ENCODE results near the gene SLC7A6. TPM values are rescaled to one million over a fixed set of nuclear protein-coding genes. Genes with fewer than 3 reads are reported as not detected.

SLC7A6 gene
- total RNA-seq, 1 donor from 2014 or later, result 54.1 TPM

DNA sequence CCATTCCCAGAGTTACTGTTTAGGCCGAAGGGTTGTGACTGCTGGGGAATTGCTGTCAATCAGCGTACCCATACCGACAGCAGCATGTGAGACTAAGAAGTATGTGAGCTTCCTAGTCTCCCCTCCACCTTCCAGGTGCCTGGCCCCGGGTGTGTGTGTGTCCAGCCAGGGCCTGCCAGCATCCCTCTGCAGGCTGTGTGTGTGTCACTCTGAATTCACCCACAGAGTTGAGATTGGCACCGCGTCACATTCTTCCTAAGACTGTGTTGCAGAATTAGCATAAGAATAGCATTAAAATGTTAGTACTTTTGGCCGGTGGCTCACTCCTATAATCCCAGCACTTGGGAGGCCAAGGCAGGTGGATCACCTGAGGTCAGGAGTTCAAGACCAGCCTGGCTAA lies 78.3 kb downstream of the SLC7A6 start:
- H3K27ac Mint-ChIP-seq, result no peak overlapping the region
- intact Hi-C loops (cut with micrococcal nuclease), result no loop called here
- no peak for DNase-seq
- no peaks in the 10 kb centered on the region for H3K27me3 Mint-ChIP-seq
- TF ChIP-seq, protein P1, sequence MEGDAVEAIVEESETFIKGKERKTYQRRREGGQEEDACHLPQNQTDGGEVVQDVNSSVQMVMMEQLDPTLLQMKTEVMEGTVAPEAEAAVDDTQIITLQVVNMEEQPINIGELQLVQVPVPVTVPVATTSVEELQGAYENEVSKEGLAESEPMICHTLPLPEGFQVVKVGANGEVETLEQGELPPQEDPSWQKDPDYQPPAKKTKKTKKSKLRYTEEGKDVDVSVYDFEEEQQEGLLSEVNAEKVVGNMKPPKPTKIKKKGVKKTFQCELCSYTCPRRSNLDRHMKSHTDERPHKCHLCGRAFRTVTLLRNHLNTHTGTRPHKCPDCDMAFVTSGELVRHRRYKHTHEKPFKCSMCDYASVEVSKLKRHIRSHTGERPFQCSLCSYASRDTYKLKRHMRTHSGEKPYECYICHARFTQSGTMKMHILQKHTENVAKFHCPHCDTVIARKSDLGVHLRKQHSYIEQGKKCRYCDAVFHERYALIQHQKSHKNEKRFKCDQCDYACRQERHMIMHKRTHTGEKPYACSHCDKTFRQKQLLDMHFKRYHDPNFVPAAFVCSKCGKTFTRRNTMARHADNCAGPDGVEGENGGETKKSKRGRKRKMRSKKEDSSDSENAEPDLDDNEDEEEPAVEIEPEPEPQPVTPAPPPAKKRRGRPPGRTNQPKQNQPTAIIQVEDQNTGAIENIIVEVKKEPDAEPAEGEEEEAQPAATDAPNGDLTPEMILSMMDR (IDR thresholded peaks at IDR 0.05), result no peak
- no peaks in the 10 kb centered on the region for H3K9me3 Mint-ChIP-seq
- no peaks in the 10 kb centered on the region for H3K4me1 Mint-ChIP-seq
- H3K36me3 Mint-ChIP-seq (ENCODE audit: low read depth), result peaks cover 85% of the 10 kb centered on the region
- POLR2A ChIA-PET, result no interaction called here
- no peak overlapping the region for H3K4me3 Mint-ChIP-seq
- no peak for ATAC-seq (ENCODE audit: low read depth)
- CTCF ChIA-PET, result no interaction called here

DNA sequence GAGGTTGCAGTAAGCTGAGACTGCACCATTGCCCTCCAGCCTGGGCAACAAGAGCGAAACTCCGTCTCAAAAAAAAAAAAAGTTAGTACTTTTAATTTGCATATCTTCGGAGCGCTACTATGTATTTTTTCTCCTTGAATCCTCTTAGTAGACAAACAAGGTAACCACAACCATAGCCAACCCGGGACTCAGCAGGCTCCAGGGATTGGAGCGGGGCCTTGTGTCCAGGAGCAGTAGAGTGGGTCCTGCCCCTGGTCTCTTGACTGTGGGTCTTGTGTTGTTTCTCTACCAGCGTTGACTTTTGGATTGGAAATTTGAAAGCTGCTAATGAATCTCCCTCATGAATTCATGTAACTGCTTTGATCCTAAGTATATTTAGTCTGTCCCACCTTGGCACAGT lies 78.8 kb downstream of the SLC7A6 start:
- H3K4me1 Mint-ChIP-seq, result no peaks in the 10 kb centered on the region
- intact Hi-C loops (cut with micrococcal nuclease), result no loop called here
- peaks cover 85% of the 10 kb centered on the region for H3K36me3 Mint-ChIP-seq (ENCODE audit: low read depth)
- H3K27ac Mint-ChIP-seq, result no peak overlapping the region
- CTCF ChIA-PET, result no interaction called here
- TF ChIP-seq, protein P1 (IDR thresholded peaks at IDR 0.05), result no peak
- DNase-seq (no peak), ATAC-seq (ENCODE audit: low read depth) (no peak)
- H3K27me3 Mint-ChIP-seq, result no peaks in the 10 kb centered on the region
- no peak overlapping the region for H3K4me3 Mint-ChIP-seq
- no peaks in the 10 kb centered on the region for H3K9me3 Mint-ChIP-seq
- POLR2A ChIA-PET, result no interaction called here

DNA sequence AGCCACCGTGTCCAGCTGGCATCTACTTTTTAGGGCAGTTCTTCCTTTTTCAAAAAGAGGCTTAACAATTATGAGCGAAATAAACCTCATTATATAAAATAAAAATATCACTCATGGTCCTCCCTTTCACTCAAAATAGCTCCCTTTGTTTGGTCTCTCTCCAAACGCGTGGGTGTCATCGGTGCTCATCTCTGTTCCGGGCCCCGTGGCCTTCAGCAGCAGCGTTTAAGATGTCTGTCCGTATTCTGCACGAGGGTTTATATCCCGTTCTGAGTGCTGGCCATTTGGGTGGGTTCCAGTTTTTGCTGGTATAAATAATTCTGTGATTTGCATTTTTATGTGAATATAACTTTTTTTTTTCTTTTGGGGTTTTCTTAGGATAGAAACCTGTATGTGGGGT lies 79.9 kb downstream of the SLC7A6 start:
- CTCF ChIA-PET, result interaction anchor here (1.8 kb wide), 1 partner anchor 83 kb away, joined by 5 read pairs; no protein-coding TSS in a partner anchor
- Mint-ChIP-seq H3K4me3 (no peak overlapping the region), H3K9me3 (no peaks in the 10 kb centered on the region), H3K36me3 (ENCODE audit: low read depth) (peaks cover 84% of the 10 kb centered on the region), H3K4me1 (no peaks in the 10 kb centered on the region), H3K27ac (no peak overlapping the region), H3K27me3 (no peaks in the 10 kb centered on the region)
- TF ChIP-seq, protein P1 (IDR thresholded peaks at IDR 0.05), result no peak
- no peak for DNase-seq
- no peak for ATAC-seq (ENCODE audit: low read depth)
- intact Hi-C loops (cut with micrococcal nuclease), result no loop called here
- POLR2A ChIA-PET, result no interaction called here

DNA sequence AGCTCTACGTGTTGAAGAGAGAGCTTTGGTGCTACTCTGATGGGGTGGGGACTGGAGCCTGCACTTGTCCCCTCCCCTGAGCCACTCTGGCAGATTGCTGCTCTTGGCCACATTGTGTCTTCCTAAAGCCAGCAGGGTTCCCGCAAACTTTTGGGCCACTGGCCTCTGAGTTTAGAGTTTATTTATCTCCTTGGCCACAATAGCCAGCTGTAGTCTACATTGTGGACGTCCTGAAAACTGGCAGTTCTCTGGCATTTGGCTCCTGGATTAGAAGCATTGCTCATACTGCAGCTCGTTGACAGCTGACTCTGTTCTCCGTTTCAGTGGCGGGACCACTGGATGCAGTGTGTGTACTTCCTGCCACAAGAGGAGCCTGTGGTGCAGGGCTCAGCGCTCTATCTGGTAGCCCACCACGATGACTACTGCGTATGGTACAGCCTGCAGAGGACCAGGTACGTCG lies 81.1 kb downstream of the SLC7A6 start:
- Mint-ChIP-seq H3K27ac (no peak overlapping the region), H3K4me1 (no peaks in the 10 kb centered on the region), H3K27me3 (no peaks in the 10 kb centered on the region), H3K9me3 (no peaks in the 10 kb centered on the region), H3K4me3 (no peak overlapping the region), H3K36me3 (ENCODE audit: low read depth) (peaks cover 82% of the 10 kb centered on the region)
- intact Hi-C loops (cut with micrococcal nuclease), result no loop called here
- DNase-seq (no peak), ATAC-seq (ENCODE audit: low read depth) (no peak)
- TF ChIP-seq, protein P1 (IDR thresholded peaks at IDR 0.05), result no peak
- ChIA-PET CTCF (interaction anchor here (1.8 kb wide), 1 partner anchor 84 kb away, joined by 5 read pairs; no protein-coding TSS in a partner anchor), POLR2A (interaction anchor here (0.7 kb wide), 1 partner anchor 1127 kb away, joined by 6 read pairs; no protein-coding TSS in a partner anchor)

DNA sequence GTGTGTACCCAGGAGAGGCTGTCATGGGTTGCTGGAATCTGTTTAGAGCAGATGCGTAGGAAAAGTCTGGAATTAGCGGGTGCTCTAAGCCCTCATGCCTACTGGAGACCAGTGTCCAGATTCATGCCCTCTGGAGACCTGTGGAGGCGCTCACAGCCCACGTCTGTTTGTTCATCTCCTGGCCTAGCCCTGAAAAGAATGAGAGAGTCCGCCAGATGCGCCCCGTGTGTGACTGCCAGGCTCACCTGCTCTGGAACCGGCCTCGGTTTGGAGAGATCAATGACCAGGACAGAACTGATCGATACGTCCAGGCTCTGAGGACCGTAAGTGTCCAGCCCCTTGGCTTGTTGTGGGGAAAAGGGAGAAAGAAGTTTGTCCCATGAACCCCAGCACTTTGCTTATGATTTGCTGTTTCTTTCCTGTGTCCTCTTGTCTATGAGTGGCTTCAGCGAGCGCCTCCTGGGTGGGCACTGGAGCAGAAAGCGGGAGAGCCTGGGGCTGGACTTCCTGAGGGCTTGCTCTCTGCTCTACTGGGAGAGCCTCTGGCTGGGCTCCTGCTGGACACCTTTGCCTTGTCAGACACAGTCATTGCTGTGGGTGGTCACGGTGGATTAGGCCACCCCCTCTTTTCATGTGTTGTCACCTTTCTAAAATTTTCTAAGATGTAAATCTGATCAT lies 81.8 kb downstream of the SLC7A6 start:
- TF ChIP-seq, protein P1 (IDR thresholded peaks at IDR 0.05), result no peak
- H3K4me3 Mint-ChIP-seq, result no peak overlapping the region
- no peaks in the 10 kb centered on the region for H3K4me1 Mint-ChIP-seq
- intact Hi-C loops (cut with micrococcal nuclease), result no loop called here
- H3K27ac Mint-ChIP-seq, result no peak overlapping the region
- DNase-seq (no peak), ATAC-seq (ENCODE audit: low read depth) (no peak)
- no peaks in the 10 kb centered on the region for H3K9me3 Mint-ChIP-seq
- peaks cover 80% of the 10 kb centered on the region for H3K36me3 Mint-ChIP-seq (ENCODE audit: low read depth)
- ChIA-PET POLR2A (no interaction called here), CTCF (no interaction called here)
- H3K27me3 Mint-ChIP-seq, result no peaks in the 10 kb centered on the region
